HG03460 (cell line): Measurements from ENCODE around the gene KRTAP26-1.

Experiments
- ATAC-seq: cut with Tn5 transposase; IDR thresholded peaks from one replicate; pipeline ENCODE4 v1.9.1; 2021; ENCODE audit not compliant: unreplicated experiment

The KRTAP26-1 gene

DNA sequence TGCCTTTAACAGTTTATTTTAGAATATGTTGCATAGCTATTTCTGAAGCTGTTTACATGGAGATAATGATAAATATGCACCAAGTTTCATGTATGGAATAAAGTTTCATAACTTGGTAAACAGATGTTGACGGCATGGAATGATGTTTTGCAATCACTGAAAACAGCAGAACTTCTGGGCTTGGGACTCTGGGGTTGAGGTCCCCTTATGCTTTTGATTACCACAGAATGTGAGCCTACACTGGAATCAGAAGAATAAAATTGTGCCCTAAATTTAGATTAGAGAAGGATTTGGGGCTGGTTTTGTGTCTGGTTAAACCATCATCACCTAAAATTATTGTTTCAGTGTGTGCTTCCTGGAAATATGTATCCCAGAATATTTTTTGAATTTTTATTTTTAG, 48.5 kb downstream of the KRTAP26-1 start:
- no peak for ATAC-seq

DNA sequence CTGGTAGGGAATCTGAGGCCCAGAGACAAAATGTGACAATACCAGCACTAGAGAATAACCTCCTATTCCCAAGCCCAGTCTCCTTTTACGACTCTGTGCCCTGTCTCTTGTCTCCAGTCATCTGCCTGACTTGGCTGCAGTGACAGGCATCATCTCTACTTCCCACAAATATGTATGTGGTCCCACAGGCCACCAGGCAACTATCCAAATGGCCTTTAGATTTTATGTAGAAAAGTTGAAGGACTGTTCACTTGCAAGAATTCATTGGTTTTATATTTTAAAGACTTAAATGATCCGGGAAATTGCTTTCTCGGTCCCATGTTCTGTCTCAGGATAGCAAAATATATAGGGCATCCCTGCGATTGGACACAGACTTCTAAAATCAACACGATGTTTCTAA, 49.0 kb downstream of the KRTAP26-1 start:
- ATAC-seq = no peak

- no peak for ATAC-seq
Measured at GRCh38 chr21:30269803-30270530, 50.1 kb downstream of the KRTAP26-1 start.
